ENCODE results near the gene AP2A2. TPM values are rescaled to one million over a fixed set of nuclear protein-coding genes. Genes with fewer than 3 reads are reported as not detected.

Gene AP2A2
- polyA plus RNA-seq, 4 donors, result 30.5 to 67.3 (median 45.0) TPM

DNA sequence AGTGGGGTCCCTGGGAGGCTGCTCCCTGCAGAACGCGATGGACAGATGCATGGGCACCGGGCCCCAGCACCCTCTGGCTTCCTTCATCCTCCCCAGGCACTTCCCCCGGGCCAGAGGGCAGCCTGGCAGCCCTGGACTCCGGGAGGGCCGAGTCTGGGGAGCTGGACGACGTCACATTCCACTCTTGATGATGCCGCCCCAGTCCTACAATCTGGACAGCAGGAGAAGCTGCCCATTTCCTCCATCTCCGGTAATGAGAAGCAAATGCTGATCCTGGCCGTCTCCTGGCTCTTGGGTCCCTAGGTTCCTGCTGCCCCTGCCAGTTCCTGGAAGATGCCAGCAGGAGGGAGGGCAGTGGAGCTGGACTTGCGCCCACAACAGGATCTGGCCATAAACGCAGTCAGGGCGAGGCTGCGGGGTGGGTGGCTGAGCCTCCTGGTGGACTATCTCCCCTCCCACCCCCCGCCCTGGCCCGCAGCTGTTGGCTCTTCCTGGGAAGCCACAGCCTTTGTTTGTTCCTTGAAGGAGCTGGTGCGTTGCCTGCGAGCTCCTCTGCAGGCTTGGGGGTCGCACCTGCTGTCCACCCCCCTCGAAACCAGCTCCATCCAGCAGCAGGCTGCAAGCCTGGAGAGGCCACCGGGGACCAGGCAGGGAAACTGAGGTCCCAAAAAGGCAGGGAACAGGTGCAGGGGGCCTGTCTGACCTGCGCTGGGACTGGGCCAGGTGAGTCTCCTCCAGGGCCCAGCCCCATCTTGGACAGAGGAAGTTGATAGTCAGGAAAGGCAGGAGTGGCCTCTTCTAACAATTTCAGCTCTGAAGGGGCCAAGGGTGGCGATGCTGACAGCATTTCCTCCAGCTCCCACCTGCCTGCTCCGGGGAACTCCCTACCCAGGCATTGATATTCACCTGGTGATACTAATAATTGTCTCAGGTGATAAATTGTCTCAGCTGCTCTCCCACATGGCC lies 128.8 kb downstream of the AP2A2 start:
- H3K27ac ChIP-seq (ENCODE audit: low read depth in 1 of 3, low read length in 2 of 3), result peak overlapping the region; percentile 5 to 74 (median 61)
- peaks cover 0 to 2% (median 0%) of the 10 kb centered on the region in 3 donors for H3K27me3 ChIP-seq (ENCODE audit: control insufficient read depth in 3 of 3, insufficient read depth in 3 of 3, low read length in 3 of 3)
- peak overlapping the region in 2 of 3 donors; percentile 11 to 17 for H3K4me3 ChIP-seq (ENCODE audit: low read depth in 1 of 3, low read length in 3 of 3)
- DNase-seq (peak; percentile 70 to 72), FAIRE-seq (no peak)
- no peaks in the 10 kb centered on the region for H3K36me3 ChIP-seq (ENCODE audit: control insufficient read depth in 3 of 3, insufficient read depth in 2 of 3, low read depth in 1 of 3, low read length in 3 of 3)
- H3K9me3 ChIP-seq (ENCODE audit: control insufficient read depth in 2 of 2, insufficient read depth in 1 of 2, low read depth in 1 of 2, low read length in 1 of 2), result no peaks in the 10 kb centered on the region
- peaks cover 0 to 24% (median 2%) of the 10 kb centered on the region in 3 donors for H3K4me1 ChIP-seq (ENCODE audit: control insufficient read depth in 3 of 3, insufficient read depth in 2 of 3, low read depth in 1 of 3, low read length in 2 of 3)
- 10 to 41% (median 30%) methylated on average over 23 to 25 of the region's 25 CpGs for WGBS, 3 donors

- H3K4me1 ChIP-seq (ENCODE audit: control insufficient read depth in 3 of 3, insufficient read depth in 2 of 3, low read depth in 1 of 3, low read length in 2 of 3), result peaks cover 0 to 24% (median 2%) of the 10 kb centered on the region in 3 donors
- 63 to 86% (median 79%) methylated on average over 16 to 17 of the region's 17 CpGs for WGBS, 3 donors
- no peaks in the 10 kb centered on the region for H3K9me3 ChIP-seq (ENCODE audit: control insufficient read depth in 2 of 2, insufficient read depth in 1 of 2, low read depth in 1 of 2, low read length in 1 of 2)
- no peaks in the 10 kb centered on the region for H3K36me3 ChIP-seq (ENCODE audit: control insufficient read depth in 3 of 3, insufficient read depth in 2 of 3, low read depth in 1 of 3, low read length in 3 of 3)
- peak overlapping the region in 2 of 3 donors; percentile 40 to 74 for H3K27ac ChIP-seq (ENCODE audit: low read depth in 1 of 3, low read length in 2 of 3)
- no peaks in the 10 kb centered on the region for H3K27me3 ChIP-seq (ENCODE audit: control insufficient read depth in 3 of 3, insufficient read depth in 3 of 3, low read length in 3 of 3)
- FAIRE-seq (no peak), DNase-seq (no peak)
- no peak overlapping the region for H3K4me3 ChIP-seq (ENCODE audit: low read depth in 1 of 3, low read length in 3 of 3)
Measured at GRCh38 chr11:1055109-1055703, 129.5 kb downstream of the AP2A2 start.

DNA sequence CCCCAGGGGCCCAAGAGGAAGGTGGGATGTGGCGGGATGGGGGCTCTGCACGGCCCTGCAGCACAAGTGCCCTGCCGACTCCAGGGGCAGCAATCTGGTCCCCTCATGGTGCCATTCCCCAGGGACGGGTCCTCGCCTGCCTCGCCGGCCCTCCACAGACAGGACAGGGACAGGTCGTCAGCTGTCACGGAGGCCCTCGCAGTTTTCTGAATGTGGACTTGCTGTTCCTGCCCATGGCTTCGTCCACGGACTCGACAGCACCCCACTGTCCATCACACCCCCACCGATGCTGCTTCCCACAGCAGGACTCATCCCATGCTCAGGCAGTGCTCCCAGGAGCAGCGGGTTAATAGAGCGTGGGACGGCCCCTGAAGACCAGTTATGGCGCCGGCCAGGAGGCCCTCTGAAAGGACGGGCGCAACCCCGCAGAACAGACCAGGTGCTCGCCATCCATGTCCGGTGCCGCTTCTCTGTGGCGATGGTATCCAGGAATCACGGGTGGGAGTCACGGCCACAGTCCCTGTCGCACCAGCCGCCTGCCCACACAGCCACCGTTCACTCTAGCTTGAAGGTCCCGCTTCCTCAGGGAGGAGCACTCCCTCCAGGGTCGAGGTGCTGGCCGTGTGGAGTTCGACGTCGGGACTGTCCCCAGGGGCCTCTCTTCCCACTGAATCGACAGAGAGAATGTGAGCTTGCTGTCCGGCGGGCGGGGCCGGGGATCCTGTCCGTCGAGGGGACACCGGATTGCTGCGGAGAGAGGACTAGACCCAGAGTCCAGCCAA lies 130.5 kb downstream of the AP2A2 start:
- 80 to 89% (median 83%) methylated on average over 42 to 46 of the region's 46 CpGs for WGBS, 3 donors
- DNase-seq (no peak), FAIRE-seq (no peak)
- peaks cover 0 to 22% (median 2%) of the 10 kb centered on the region in 3 donors for H3K4me1 ChIP-seq (ENCODE audit: control insufficient read depth in 3 of 3, insufficient read depth in 2 of 3, low read depth in 1 of 3, low read length in 2 of 3)
- no peak overlapping the region for H3K27ac ChIP-seq (ENCODE audit: low read depth in 1 of 3, low read length in 2 of 3)
- H3K9me3 ChIP-seq (ENCODE audit: control insufficient read depth in 2 of 2, insufficient read depth in 1 of 2, low read depth in 1 of 2, low read length in 1 of 2), result peaks cover 0 to under 1% of the 10 kb centered on the region in 2 donors
- H3K36me3 ChIP-seq (ENCODE audit: control insufficient read depth in 3 of 3, insufficient read depth in 2 of 3, low read depth in 1 of 3, low read length in 3 of 3), result no peaks in the 10 kb centered on the region
- H3K27me3 ChIP-seq (ENCODE audit: control insufficient read depth in 3 of 3, insufficient read depth in 3 of 3, low read length in 3 of 3), result no peaks in the 10 kb centered on the region
- H3K4me3 ChIP-seq (ENCODE audit: low read depth in 1 of 3, low read length in 3 of 3), result no peak overlapping the region

DNA sequence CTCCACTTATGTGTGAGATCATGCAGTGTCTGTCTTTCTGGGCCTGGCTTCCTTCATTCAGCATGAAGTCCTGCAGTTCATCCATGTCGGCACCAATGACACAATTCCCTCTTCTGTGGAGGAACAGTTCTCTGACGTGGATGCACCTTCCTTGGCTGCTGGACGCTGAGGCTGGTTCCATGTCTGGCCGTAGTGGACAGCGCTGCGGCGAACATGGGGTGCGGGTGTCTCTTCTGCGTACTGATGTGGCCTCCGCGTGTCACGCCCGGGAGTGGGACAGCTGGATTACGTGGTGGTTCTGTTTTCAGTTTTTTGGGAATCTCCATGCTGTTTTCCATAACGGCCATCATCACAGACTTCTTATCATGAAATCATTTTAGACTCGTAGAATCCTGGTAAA lies 132.1 kb downstream of the AP2A2 start:
- peaks cover 0 to 14% of the 10 kb centered on the region in 2 donors for H3K9me3 ChIP-seq (ENCODE audit: control insufficient read depth in 2 of 2, insufficient read depth in 1 of 2, low read depth in 1 of 2, low read length in 1 of 2)
- 90 to 91% (median 91%) methylated on average over 16 of the region's 16 CpGs for WGBS, 3 donors
- H3K4me3 ChIP-seq (ENCODE audit: low read depth in 1 of 3, low read length in 3 of 3), result no peak overlapping the region
- H3K27ac ChIP-seq (ENCODE audit: low read depth in 1 of 3, low read length in 2 of 3), result no peak overlapping the region
- FAIRE-seq (no peak), DNase-seq (no peak)
- H3K4me1 ChIP-seq (ENCODE audit: control insufficient read depth in 3 of 3, insufficient read depth in 2 of 3, low read depth in 1 of 3, low read length in 2 of 3), result peaks cover 0 to 22% (median 2%) of the 10 kb centered on the region in 3 donors
- H3K27me3 ChIP-seq (ENCODE audit: control insufficient read depth in 3 of 3, insufficient read depth in 3 of 3, low read length in 3 of 3), result no peaks in the 10 kb centered on the region
- no peaks in the 10 kb centered on the region for H3K36me3 ChIP-seq (ENCODE audit: control insufficient read depth in 3 of 3, insufficient read depth in 2 of 3, low read depth in 1 of 3, low read length in 3 of 3)

DNA sequence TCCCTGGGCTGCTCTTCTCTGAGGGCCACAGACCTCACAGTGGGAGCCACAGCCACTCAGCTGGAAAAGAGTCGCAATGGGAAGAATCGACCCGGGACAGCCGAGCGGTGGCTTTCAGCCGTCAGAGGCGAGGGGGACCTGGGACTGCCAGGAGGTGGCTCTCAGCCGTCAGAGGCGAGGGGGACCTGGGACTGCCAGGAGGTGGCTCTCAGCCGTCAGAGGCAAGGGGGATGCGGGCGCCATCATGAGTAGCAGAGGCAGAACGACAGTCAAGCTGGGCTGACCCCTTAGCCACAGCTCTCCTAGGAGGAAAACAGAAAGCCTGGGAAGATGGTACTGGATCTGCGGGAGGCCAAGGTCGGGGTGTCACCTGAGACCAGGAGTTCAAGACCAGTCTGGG lies 134.1 kb downstream of the AP2A2 start:
- WGBS, 3 donors, result 82 to 87% (median 85%) methylated on average over 15 of the region's 15 CpGs
- Histone ChIP-seq H3K27me3 (ENCODE audit: control insufficient read depth in 3 of 3, insufficient read depth in 3 of 3, low read length in 3 of 3) (no peaks in the 10 kb centered on the region), H3K27ac (ENCODE audit: low read depth in 1 of 3, low read length in 2 of 3) (no peak overlapping the region), H3K9me3 (ENCODE audit: control insufficient read depth in 2 of 2, insufficient read depth in 1 of 2, low read depth in 1 of 2, low read length in 1 of 2) (peaks cover 0 to 18% of the 10 kb centered on the region in 2 donors), H3K36me3 (ENCODE audit: control insufficient read depth in 3 of 3, insufficient read depth in 2 of 3, low read depth in 1 of 3, low read length in 3 of 3) (no peaks in the 10 kb centered on the region), H3K4me3 (ENCODE audit: low read depth in 1 of 3, low read length in 3 of 3) (no peak overlapping the region), H3K4me1 (ENCODE audit: control insufficient read depth in 3 of 3, insufficient read depth in 2 of 3, low read depth in 1 of 3, low read length in 2 of 3) (peaks cover 0 to 9% (median 0%) of the 10 kb centered on the region in 3 donors)
- FAIRE-seq (no peak), DNase-seq (no peak)

GRCh38 chr11:1060410-1060809 lies 134.7 kb downstream of the AP2A2 start:
- no peak overlapping the region for H3K4me3 ChIP-seq (ENCODE audit: low read depth in 1 of 3, low read length in 3 of 3)
- peaks cover 0 to 18% of the 10 kb centered on the region in 2 donors for H3K9me3 ChIP-seq (ENCODE audit: control insufficient read depth in 2 of 2, insufficient read depth in 1 of 2, low read depth in 1 of 2, low read length in 1 of 2)
- H3K27me3 ChIP-seq (ENCODE audit: control insufficient read depth in 3 of 3, insufficient read depth in 3 of 3, low read length in 3 of 3), result no peaks in the 10 kb centered on the region
- DNase-seq, result no peak
- peak overlapping the region; percentile 41 to 94 (median 90) for H3K27ac ChIP-seq (ENCODE audit: low read depth in 1 of 3, low read length in 2 of 3)
- FAIRE-seq, result no peak
- H3K36me3 ChIP-seq (ENCODE audit: control insufficient read depth in 3 of 3, insufficient read depth in 2 of 3, low read depth in 1 of 3, low read length in 3 of 3), result no peaks in the 10 kb centered on the region
- 49 to 79% (median 52%) methylated on average over 16 of the region's 16 CpGs for WGBS, 3 donors
- peaks cover 0 to 3% (median 0%) of the 10 kb centered on the region in 3 donors for H3K4me1 ChIP-seq (ENCODE audit: control insufficient read depth in 3 of 3, insufficient read depth in 2 of 3, low read depth in 1 of 3, low read length in 2 of 3)

- peaks cover 0 to 2% (median 0%) of the 10 kb centered on the region in 3 donors for H3K4me1 ChIP-seq (ENCODE audit: control insufficient read depth in 3 of 3, insufficient read depth in 2 of 3, low read depth in 1 of 3, low read length in 2 of 3)
- no peaks in the 10 kb centered on the region for H3K36me3 ChIP-seq (ENCODE audit: control insufficient read depth in 3 of 3, insufficient read depth in 2 of 3, low read depth in 1 of 3, low read length in 3 of 3)
- no peak overlapping the region for H3K4me3 ChIP-seq (ENCODE audit: low read depth in 1 of 3, low read length in 3 of 3)
- whole genome bisulfite sequencing, 3 donors, result 19 to 58% (median 32%) methylated on average over 18 of the region's 18 CpGs
- H3K9me3 ChIP-seq (ENCODE audit: control insufficient read depth in 2 of 2, insufficient read depth in 1 of 2, low read depth in 1 of 2, low read length in 1 of 2), result peaks cover 0 to 18% of the 10 kb centered on the region in 2 donors
- no peak for FAIRE-seq
- no peaks in the 10 kb centered on the region for H3K27me3 ChIP-seq (ENCODE audit: control insufficient read depth in 3 of 3, insufficient read depth in 3 of 3, low read length in 3 of 3)
- H3K27ac ChIP-seq (ENCODE audit: low read depth in 1 of 3, low read length in 2 of 3), result peak overlapping the region; percentile 41 to 94 (median 90)
- DNase-seq, result peak; percentile 78 to 97
Measured at GRCh38 chr11:1060852-1061616, 135.4 kb downstream of the AP2A2 start.

Data from small intestine (tissue), 7 donors.